ENCODE measurements around the gene NTF4.
A peak's percentile ranks its signal among the peaks of the same experiment; 100 is the strongest.

The NTF4 gene

DNA sequence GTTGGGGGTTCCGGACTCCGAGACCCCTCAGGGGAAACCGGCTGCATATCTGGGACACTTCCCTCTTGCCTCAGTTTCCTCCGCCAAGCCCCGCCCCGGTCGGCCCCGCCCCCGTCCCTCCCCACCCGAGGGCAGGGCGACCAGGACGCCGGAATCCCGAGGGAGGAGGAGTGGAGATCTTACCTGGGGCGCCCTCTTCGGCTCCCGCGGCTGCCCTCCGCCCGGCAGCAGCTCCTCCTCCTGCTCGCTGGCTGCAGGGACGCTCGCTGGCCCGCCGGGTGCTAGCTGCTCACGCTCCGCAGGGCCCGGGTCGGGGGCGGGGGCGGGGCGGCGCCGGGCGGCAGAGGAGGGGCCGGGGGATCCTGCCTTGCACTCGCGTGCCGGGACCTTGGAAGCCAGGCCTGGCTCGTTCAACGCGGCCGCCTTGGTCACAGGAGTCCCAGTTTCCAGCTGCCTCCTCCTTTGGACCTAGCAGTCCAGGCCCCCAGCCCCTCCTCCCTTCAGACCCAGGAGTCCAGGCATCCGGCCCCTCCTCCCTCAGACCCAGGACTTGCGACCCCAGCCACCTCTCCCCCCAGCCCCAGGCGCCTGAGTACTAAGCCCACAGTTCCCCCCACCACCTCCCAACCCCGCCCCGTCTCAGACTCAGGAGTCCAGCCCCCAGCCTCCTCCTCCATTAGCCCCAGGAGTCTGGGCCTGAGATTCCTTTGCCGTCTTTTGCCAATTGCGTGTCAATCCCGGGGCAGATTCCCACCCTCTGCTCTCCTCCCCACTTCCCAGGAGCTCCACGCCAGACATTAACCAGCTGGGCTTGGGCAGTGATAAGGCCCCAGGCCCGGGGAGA, at the start of gene NTF4:
TSS of gene NTF4 (minus strand) at position 51 of the 844 bp plus-strand sequence. CDS start 2,821 bp downstream, outside the sequence.
- DNase-seq = no peak

DNA sequence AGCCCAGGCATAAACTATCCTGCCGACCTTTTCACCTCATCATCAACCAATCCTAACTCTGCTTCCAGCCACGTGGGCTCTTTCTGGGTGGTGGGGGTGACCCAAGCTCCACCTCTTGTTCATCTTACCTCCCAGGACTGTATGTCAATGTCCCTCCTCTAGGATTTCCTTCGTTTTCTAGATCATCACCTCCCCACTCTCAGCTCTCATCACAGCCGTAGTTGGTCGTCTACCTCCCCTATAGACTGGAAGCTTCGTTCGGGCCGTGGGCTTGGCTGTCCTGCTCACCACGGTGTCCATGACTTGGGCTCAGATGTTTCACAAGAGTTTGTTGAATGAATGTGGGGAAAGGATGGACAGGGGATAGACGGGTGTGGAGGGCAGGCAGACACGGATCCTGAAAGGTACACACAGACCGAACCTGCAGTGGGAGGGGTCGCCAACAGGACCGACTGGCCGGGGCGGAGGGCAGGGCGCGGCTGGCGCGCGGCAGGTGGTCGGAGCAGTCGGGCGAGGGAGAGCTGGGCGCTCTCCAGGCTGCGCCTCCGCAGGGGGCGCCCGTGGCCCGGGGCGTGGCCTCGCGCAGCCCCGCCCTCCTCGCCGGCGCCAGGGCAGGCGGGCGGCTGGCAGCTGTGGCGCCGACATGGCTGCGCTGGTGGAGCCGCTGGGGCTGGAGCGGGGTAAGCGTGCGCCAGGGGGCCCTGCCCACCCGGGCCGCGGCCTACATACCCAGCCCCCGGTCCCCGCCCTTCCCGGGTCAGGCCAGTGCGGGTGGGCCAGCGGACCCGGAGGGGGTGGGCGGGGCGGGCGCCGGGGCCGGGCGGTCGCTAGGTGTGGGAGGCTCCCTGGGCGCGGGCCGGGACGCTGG, 49.4 kb upstream of the NTF4 start, which contains the start of gene LIN7B:
TSS of gene LIN7B (plus strand) at position 609 of the 868 bp plus-strand sequence. CDS start at position 644, 35 bp downstream.
- peak; percentile 43 to 71 (median 55) for DNase-seq

DNA sequence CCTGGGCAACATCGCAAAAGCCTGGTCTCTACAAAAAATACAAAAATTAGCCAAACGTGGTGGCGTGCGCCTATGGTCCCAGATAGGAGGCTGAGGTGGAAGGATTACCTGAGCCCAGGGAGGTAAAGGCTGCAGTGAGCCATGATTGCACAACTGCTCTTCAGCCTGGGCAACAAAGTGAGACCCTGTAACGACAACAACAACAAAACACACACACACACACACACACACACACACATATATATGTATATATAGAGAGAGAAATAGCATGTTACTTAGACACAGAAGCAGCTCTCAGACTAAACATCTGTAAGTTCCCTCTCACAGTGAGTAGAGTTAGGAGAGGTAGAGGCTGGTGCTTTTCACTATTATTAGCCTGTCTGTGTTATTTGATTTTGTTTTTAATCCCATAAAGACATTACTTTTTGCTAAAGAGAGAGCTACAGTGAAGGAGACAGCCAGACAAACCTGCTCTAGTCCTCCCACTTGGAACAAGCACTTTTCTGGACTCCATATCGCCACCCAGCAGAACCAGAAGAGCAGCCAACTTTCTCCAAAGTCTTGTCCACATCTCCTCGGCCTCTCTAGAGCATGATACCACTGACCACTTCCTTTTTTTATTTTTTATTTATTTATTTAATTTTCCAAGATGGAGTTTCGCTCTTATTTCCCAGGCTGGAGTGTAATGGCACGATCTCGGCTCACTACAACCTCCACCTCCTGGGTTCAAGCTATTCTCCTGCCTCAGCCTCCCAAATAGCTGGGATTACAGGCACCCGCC, 46.8 kb upstream of the NTF4 start:
- no peak for DNase-seq

DNA sequence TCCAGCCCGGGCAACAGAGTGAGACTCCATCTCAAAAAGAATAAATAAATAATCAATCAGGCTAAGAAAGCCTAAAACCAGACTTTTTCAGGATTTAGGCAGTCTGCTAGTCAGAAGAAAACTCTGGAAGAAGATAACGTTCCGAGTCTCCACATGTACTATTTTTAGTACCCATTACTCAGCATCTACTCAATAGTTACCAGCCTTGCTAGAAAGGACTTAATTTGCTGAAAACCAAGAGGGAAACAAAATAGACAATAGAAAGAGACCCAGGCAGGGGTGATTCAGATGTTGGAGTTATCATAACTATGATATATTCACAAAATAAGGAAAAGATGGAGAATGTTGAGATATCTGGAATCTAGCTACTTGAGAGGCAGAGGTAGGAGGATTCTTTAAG, 45.9 kb upstream of the NTF4 start:
- DNase-seq = no peak

- DNase-seq = no peak
Measured at GRCh38 chr19:49109569-49110233, 45.1 kb upstream of the NTF4 start.

DNA sequence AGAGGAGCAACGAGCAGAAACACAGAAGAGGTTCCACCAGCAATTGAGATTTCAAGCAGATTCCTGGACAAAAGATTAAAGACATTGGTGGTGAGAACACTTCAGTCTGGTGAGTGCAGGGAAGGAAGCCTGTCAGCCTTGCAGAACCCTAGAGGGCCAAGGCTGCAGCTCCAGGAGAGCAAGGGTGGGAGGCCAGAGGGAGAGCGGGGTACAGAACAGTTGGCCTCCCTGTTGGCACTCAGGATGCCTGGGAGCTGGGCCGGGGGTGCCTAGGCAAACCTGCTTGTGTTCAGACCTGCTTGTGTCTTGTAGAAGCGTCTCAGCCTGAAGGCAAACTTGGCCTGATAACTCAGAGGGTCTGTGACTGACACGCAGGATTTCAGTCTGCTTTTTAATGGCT, 44.4 kb upstream of the NTF4 start:
- DNase-seq = no peak

GRCh38 chr19:49107625-49108459, 43.2 kb upstream of the NTF4 start:
- no peak for DNase-seq

DNA sequence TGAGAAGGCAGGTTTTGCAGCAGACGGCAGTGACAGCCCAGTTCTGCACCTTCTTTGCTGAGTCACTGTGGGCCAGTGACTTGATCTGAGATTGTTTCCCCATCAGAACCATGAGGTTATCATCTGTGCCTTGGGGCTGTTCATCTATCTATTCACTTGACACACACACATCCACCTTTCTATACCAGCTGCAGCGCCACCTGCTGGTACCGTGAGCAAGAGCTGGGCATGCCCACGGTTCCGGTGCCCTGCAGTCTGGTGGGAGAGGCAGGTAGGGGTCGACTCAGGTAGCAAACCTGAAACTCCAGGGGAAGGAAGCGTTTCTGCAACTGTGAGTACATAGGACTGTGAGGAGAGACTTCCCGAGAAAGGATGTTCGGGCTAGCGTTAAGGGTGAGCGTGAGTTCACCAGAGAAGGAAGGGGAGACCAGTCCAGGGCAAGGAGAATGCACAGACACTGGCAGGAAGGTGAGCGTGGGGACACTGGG, 42.1 kb upstream of the NTF4 start:
- DNase-seq = peak; percentile 29 to 55 (median 38)

DNA sequence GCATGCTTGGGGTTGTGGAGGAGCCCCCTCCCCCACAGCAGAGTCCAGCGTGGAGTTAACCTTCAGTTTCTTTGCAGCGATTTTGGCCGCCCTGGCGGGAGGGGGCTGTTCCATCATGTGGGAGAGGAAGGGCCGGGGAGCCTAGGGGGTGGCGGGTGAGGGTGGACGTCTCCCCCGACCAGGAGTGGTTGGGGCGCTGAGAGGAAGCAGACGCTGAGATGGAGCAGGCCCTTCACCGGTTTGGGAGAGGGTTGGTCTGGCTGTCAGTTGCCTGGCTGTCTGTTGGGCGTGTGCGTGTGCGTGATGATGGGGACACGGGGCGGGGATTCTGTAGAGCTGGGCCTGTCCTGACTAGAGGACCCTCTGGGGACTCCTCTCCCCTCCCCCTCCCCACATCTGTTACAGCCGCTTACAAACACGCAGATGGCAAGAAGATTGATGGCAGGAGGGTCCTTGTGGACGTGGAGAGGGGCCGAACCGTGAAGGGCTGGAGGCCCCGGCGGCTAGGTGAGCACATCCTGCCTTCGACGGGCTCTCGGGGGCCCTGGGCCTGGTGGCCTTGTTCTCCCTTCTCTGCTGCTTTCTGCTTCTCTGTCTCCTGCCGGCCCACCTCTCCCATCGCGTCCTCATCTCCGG, 39.7 kb upstream of the NTF4 start:
- no peak for DNase-seq

DNA sequence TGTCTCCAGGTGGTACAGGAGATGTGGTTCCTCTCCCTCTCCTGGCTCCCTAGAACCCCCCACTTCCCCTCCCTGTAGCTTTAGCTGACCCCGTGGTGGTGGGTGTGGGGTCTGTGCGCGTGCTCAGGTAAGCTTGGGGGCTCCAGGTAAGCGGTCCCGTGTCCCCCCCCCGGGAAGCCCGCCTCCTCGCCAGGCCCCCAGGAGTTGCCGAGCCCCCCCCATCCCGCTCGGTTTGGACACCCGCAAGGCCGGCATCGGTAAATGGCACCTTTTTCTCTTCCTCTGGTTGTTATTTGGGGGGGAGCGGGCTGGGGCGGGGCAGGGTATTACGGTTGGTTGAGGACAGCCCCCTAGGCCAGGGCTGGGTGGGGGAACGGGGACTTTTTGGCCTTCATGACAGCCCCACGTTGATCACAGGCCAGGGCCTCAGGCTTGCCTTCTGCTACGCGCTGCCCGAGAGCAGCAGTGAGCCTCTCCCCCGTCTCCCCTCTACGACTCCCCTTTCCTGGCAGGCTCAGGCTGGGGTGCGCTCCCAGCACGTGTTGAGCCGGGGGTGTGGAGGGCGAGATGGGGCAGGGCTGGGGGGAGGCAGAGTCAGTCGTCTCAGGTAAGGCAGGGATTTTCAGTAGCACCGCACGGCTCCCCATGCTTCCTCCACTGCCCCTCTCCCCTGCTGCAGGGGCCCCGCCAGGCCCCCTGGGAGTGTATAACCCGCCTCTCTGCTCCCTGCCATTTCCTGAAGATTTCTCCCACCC, 38.9 kb upstream of the NTF4 start:
- no peak for DNase-seq

DNA sequence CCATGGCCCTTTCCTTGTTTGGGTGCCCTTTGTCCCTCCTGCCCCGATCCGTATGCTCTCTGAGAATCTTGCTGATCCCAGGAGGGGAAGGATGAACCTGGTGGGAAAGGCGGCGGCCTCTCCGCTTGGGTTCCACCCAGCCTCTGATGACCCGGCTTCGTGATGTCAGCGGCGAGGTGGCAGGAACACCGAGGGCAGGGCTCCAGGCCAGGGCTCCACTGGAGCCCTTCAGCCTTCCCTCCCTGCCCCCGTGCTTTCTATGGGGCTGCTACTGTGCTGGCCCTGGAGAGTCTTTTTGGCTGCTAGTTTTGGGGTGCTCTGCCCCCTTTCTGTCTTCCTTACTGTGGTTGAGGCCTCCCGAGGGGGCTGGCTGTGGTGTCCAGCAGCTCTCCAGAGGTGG, 37.7 kb upstream of the NTF4 start:
- DNase-seq = no peak

- DNase-seq = no peak
Measured at GRCh38 chr19:49101160-49101559, 36.5 kb upstream of the NTF4 start.

GRCh38 chr19:49098795-49099194, 34.2 kb upstream of the NTF4 start:
- no peak for DNase-seq

GRCh38 chr19:49097453-49098288, 33.1 kb upstream of the NTF4 start:
- DNase-seq = peak; percentile 46 to 54 (median 50)

DNA sequence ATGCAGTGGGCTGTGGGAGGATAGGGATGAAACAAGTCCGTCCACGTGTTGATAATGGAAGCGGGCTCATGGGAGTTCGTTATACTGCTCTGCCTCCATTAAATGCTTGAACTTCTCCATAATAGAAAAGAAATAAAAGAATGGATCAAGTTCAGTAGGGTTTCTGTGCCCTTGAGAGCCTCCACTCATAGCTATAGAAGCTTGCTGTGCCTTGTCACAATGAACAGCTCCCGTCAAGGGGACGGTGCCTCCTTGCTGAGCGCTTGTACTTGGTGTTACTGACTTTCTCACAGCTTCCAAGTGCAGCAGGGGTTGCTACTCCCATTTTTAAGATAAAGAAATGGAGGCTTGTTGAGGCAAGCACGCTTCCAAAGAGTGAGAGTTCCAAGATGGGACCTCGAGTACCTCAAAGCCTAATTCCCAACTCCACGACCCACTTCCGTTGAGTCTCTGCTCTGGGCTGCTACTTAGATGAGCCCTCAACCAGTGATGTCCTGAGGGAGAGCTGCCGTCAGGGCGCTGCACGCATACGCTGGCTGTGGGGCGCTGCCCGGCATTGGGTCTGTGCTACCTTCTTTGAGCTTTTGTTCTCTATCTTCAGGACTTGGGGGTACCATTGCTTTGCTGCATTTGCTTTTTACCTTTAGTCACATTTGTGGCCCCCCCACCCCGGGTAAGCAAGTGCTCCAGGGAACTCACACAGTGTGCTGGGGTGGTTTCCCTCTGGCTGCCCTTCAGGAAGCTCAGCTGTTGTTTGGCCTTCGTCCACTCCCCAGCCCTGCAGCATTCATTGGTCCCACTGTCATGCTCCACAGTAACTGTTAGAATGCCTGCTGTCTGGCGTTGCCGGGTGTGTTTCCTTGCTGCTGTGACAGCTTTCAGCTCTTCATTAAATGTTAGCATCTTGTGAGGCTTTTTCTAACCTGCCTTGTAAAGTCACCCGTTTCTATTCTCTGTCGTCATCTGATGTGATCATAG, 30.2 kb upstream of the NTF4 start:
- no peak for DNase-seq

DNA sequence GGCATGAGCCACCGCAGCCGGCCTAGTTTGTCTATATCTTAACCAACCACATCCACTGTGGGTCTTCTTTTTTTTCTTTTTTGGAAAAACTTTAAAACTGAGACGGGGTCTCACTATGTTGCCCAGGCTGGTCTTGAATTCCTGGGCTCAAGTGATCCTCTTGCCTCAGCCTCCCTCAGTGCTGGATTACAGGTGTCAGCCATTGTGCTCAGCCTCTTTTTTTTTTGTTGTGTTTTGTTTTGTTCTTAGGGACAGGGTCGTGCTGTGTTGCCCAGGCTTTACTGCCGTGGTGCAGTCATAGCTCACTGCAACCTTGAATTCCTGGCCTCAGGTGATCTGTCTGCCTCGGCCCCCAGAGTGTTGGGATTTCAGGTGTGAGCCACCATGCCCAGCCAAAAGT, 28.1 kb upstream of the NTF4 start:
- DNase-seq = no peak

DNA sequence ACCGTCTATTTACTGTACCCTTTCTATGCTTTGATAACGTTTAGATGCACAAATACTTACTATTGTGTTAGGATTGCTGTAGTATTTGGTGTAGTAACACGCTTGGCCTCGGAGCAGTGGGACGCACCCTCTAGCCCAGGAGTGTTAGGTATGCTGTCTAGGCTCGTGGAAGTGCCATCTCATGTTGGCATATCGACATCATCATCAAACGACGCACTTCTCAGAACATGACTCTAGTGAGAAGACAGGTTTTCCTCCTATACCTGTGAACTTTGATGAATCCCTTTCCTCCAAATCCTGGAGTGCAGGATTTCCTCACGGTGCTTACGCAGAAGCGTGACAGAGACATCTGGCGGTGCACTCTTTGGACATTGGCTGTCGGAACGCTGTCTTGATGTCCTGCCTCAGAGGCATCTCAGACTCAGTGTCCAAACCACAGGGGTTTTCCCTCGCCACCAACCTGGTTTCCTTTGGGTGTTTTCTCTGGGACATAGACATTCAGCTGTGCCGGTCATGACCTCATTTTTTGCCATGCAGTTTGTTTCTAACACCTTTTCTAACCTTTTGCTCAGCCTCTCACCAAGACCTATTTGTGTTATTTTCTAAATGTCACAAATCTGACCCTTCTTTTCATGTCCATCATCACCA, 26.9 kb upstream of the NTF4 start:
- no peak for DNase-seq
